ENCODE results near the gene NCEH1. TPM values are rescaled to one million over a fixed set of nuclear protein-coding genes. Genes with fewer than 3 reads are reported as not detected.

Gene NCEH1
- total and polyA plus RNA-seq, 2 of the 4 experiments (the other 2 are of a cell fraction): 22.3 to 23.3 TPM

GRCh38 chr3:172616031-172616461 is 94.8 kb downstream of the NCEH1 start:
- ATAC-seq (ENCODE audit: low read depth): peak; percentile 63
- H3K4me2 ChIP-seq (ENCODE audit: low read depth, low read length): 0 out of 2 replicates have a peak overlapping the region, but pooled peaks have one; percentile 17
- no peaks in the 10 kb centered on the region for H3K9me1 ChIP-seq (ENCODE audit: insufficient read depth, low read length)
- POLR2A ChIA-PET (ENCODE audit: unreplicated experiment): no interaction called here
- whole genome bisulfite sequencing, 2 experiments (ENCODE audit: extremely low coverage in 2 of 2, insufficient read length in 1 of 2): no CpG with 5 or more reads among the region's 1 CpG
- DNase-seq: peak; percentile 34
- BruUV-seq (replicated peaks): no TSS peak
- H4K8ac ChIP-seq (ENCODE audit: low read depth in 2 of 2, low read length in 2 of 2): no peak overlapping the region
- CTCF ChIA-PET: interaction anchor here (0.8 to 1.2 kb wide), 2 partner anchors 10 to 50 kb away, joined by 3 to 4 read pairs; no protein-coding TSS in a partner anchor
- in situ Hi-C loops (cut with MboI; ENCODE audit: low sequenced_read_pairs): no loop called here
- no peak overlapping the region for H2BK15ac ChIP-seq (ENCODE audit: low read depth, low read length)
- no peaks in the 10 kb centered on the region for H3K27me3 ChIP-seq (ENCODE audit: control insufficient read depth, insufficient read depth, low read length)
- H2AK5ac ChIP-seq (ENCODE audit: low read depth, low read length): no peak overlapping the region
- H2BK120ac ChIP-seq (ENCODE audit: low read depth, low read length): no peak overlapping the region
- TF ChIP-seq POLR2A (IDR thresholded peaks at IDR 0.05; ENCODE audit: low read depth, low read length): no peak
- no peak for TF ChIP-seq RAD21 (IDR thresholded peaks at IDR 0.05; ENCODE audit: low read length)
- no peak for TF ChIP-seq NFE2L2 (IDR thresholded peaks at IDR 0.05; ENCODE audit: low read depth, low read length)
- TF ChIP-seq FOS (IDR thresholded peaks at IDR 0.05; ENCODE audit: low read depth, low read length): no peak
- no peak for TF ChIP-seq MAFK (IDR thresholded peaks at IDR 0.05; ENCODE audit: low read depth, low read length)
- no peak for TF ChIP-seq SMC3 (IDR thresholded peaks at IDR 0.05; ENCODE audit: low read depth, low read length)
- no peak for TF ChIP-seq MXI1 (IDR thresholded peaks at IDR 0.05; ENCODE audit: borderline replicate concordance, low read depth, low read length)
- TF ChIP-seq USF2 (IDR thresholded peaks at IDR 0.05; ENCODE audit: low read depth, low read length): no peak
- TF ChIP-seq, protein P1, sequence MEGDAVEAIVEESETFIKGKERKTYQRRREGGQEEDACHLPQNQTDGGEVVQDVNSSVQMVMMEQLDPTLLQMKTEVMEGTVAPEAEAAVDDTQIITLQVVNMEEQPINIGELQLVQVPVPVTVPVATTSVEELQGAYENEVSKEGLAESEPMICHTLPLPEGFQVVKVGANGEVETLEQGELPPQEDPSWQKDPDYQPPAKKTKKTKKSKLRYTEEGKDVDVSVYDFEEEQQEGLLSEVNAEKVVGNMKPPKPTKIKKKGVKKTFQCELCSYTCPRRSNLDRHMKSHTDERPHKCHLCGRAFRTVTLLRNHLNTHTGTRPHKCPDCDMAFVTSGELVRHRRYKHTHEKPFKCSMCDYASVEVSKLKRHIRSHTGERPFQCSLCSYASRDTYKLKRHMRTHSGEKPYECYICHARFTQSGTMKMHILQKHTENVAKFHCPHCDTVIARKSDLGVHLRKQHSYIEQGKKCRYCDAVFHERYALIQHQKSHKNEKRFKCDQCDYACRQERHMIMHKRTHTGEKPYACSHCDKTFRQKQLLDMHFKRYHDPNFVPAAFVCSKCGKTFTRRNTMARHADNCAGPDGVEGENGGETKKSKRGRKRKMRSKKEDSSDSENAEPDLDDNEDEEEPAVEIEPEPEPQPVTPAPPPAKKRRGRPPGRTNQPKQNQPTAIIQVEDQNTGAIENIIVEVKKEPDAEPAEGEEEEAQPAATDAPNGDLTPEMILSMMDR (conservative IDR thresholded peaks at IDR 0.05; ENCODE audit: low read depth, low read length): no peak
- no peak for TF ChIP-seq MAZ (IDR thresholded peaks at IDR 0.05; ENCODE audit: borderline replicate concordance, low read depth, low read length)
- no peak for TF ChIP-seq RCOR1 (IDR thresholded peaks at IDR 0.05; ENCODE audit: insufficient replicate concordance, low read length)
- no peak for TF ChIP-seq BHLHE40 (IDR thresholded peaks at IDR 0.05; ENCODE audit: low read depth, low read length)
- TF ChIP-seq CHD1 (IDR thresholded peaks at IDR 0.05; ENCODE audit: low read depth, low read length): no peak
- H3K14ac ChIP-seq (replicated peaks; ENCODE audit: low read depth, low read length): no peak overlapping the region
- H3K4ac ChIP-seq (ENCODE audit: low read depth, low read length): no peak overlapping the region
- no peaks in the 10 kb centered on the region; the same call in 1 of the 2 replicates for H3K4me1 ChIP-seq (ENCODE audit: control insufficient read depth, insufficient read depth, low read length)
- no peak overlapping the region for H3K56ac ChIP-seq (ENCODE audit: extremely low read depth, insufficient read depth, low read length)
- H3K4me3 ChIP-seq (ENCODE audit: insufficient read depth, low read depth, low read length): no peak overlapping the region
- H2BK5ac ChIP-seq (ENCODE audit: low read depth, low read length, poor library complexity, severe bottlenecking): no peak overlapping the region
- H3K9ac ChIP-seq (ENCODE audit: low read depth, low read length): no peak overlapping the region
- no peaks in the 10 kb centered on the region for H4K20me1 ChIP-seq (ENCODE audit: insufficient read depth, low read length)
- H3K18ac ChIP-seq (ENCODE audit: low read depth, low read length): no peak overlapping the region
- dilution Hi-C loops (cut with HindIII; ENCODE audit: low sequenced_read_pairs, unreplicated experiment): no loop called here
- no peak overlapping the region for H2BK20ac ChIP-seq (ENCODE audit: low read depth, low read length)
- no peak overlapping the region for H3K27ac ChIP-seq (ENCODE audit: insufficient read depth, low read length)
- no peak overlapping the region for H2AFZ ChIP-seq (replicated peaks; ENCODE audit: low read length, poor library complexity)
- intact Hi-C loops (cut with micrococcal nuclease): no loop called here
- H3K36me3 ChIP-seq (ENCODE audit: control insufficient read depth, insufficient read depth, low read length): no peaks in the 10 kb centered on the region
- no peak overlapping the region for H2AK9ac ChIP-seq (replicated peaks; ENCODE audit: low read depth, low read length, poor library complexity)
- peaks cover 6% of the 10 kb centered on the region; the same call in 1 of the 2 replicates for H3K9me3 ChIP-seq (ENCODE audit: control insufficient read depth, insufficient read depth, low read length)
- no peaks in the 10 kb centered on the region for H3K79me1 ChIP-seq (ENCODE audit: low read depth in 1 of 2, low read length in 2 of 2)
- no peak overlapping the region for H4K91ac ChIP-seq (ENCODE audit: insufficient read depth, low read depth, low read length)
- H4K5ac ChIP-seq (ENCODE audit: low read depth, low read length): no peak overlapping the region
- H3K23ac ChIP-seq (ENCODE audit: low read depth, low read length): no peak overlapping the region

All from IMR-90 (cell line).